ENCODE data around the gene CBLB. TPM values are rescaled to one million over a fixed set of nuclear protein-coding genes. Genes with fewer than 3 reads are reported as not detected.

CBLB gene
- total RNA-seq, 2 experiments from 2014 or later: 24.5 to 38.5 TPM

DNA sequence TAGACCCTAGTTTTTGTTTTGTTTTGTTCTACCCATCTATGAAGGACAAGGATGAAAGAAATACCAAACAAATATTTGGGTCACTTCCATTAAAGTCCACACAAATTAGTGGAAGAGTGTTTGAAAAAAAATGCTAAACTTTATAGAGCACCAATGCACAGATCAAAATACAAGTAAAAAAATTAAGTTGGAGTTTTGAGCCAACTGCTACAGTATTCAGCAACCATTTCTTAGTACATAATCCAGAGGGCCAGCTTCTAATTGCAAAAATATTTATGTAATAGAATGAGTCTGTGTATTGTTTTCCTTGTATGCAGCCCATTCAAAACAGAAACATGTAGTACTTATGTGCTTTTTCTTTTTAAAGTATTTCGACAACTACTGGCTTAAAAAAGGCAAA is 121.1 kb downstream of the CBLB start:
- ChIA-PET CTCF (ENCODE audit: unreplicated experiment) (no interaction called here), POLR2A (interaction anchor here (0.6 to 1.3 kb wide), 2 partner anchors 9 to 23 kb away, joined by 3 to 6 read pairs; no protein-coding TSS in a partner anchor)
- Histone ChIP-seq H3K36me3 (ENCODE audit: insufficient read depth, low read length) (peaks cover 36% of the 10 kb centered on the region), H3K4me3 (ENCODE audit: low read depth, low read length, poor library complexity, severe bottlenecking) (no peak overlapping the region), H3K9me3 (ENCODE audit: low read length) (peaks cover 8% of the 10 kb centered on the region; the same call in 1 of the 2 replicates), H4K20me1 (ENCODE audit: insufficient read depth, low read length) (no peaks in the 10 kb centered on the region), H3K4me1 (ENCODE audit: insufficient read depth, low read length, poor library complexity, severe bottlenecking) (peaks cover 14% of the 10 kb centered on the region), H2AFZ (ENCODE audit: low read length) (no peak overlapping the region), H3K27ac (ENCODE audit: low read depth, low read length, poor library complexity, severe bottlenecking) (no peak overlapping the region), H3K79me2 (ENCODE audit: insufficient read depth, low read depth, low read length) (no peaks in the 10 kb centered on the region), H3K9me2 (ENCODE audit: insufficient read depth, low read length) (no peaks in the 10 kb centered on the region), H3K4me2 (ENCODE audit: low read length) (no peak overlapping the region)
- no peak for DNase-seq (ENCODE audit: low spot score)
- intact Hi-C loops (cut with micrococcal nuclease; ENCODE audit: unreplicated experiment): no loop called here
- no peak for TF ChIP-seq EZH2phosphoT487 (IDR thresholded peaks at IDR 0.05; ENCODE audit: borderline replicate concordance, low read depth, low read length)
- TF ChIP-seq, protein P1, sequence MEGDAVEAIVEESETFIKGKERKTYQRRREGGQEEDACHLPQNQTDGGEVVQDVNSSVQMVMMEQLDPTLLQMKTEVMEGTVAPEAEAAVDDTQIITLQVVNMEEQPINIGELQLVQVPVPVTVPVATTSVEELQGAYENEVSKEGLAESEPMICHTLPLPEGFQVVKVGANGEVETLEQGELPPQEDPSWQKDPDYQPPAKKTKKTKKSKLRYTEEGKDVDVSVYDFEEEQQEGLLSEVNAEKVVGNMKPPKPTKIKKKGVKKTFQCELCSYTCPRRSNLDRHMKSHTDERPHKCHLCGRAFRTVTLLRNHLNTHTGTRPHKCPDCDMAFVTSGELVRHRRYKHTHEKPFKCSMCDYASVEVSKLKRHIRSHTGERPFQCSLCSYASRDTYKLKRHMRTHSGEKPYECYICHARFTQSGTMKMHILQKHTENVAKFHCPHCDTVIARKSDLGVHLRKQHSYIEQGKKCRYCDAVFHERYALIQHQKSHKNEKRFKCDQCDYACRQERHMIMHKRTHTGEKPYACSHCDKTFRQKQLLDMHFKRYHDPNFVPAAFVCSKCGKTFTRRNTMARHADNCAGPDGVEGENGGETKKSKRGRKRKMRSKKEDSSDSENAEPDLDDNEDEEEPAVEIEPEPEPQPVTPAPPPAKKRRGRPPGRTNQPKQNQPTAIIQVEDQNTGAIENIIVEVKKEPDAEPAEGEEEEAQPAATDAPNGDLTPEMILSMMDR (conservative IDR thresholded peaks at IDR 0.05; ENCODE audit: low read length): no peak
- BruUV-seq (replicated peaks): no TSS peak

DNA sequence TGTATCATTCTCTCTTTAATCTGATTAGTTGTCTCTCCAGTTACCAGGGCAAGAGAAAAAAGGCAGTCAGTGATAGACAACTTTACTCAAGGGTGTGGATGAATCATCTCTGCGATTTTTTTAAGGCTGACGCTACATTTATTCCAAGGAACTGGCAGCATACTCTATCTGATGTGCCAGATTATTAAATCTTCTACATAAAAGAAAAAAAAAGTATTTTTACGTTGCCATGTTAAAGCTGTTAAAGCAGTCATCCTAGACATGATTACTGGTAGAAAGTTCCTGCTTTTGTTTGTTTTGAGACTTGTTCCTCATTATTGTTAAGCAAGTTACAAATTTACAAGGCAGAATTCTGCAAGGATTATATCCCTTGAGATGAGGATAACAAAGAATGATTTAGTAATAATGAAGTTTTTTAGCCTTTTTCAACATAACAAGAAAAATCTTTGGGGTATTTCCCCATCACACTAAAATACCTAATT is 121.7 kb downstream of the CBLB start:
- no peak overlapping the region for H3K4me2 ChIP-seq (ENCODE audit: low read length)
- no peak overlapping the region for H2AFZ ChIP-seq (ENCODE audit: low read length)
- H3K4me3 ChIP-seq (ENCODE audit: low read depth, low read length, poor library complexity, severe bottlenecking): no peak overlapping the region
- TF ChIP-seq, protein P1 (conservative IDR thresholded peaks at IDR 0.05; ENCODE audit: low read length): no peak
- no peak for TF ChIP-seq EZH2phosphoT487 (IDR thresholded peaks at IDR 0.05; ENCODE audit: borderline replicate concordance, low read depth, low read length)
- H3K9me3 ChIP-seq (ENCODE audit: low read length): peaks cover 8% of the 10 kb centered on the region; the same call in 1 of the 2 replicates
- intact Hi-C loops (cut with micrococcal nuclease; ENCODE audit: unreplicated experiment): no loop called here
- no peaks in the 10 kb centered on the region for H3K9me2 ChIP-seq (ENCODE audit: insufficient read depth, low read length)
- H3K4me1 ChIP-seq (ENCODE audit: insufficient read depth, low read length, poor library complexity, severe bottlenecking): peaks cover 8% of the 10 kb centered on the region
- ChIA-PET POLR2A (interaction anchor here (0.6 to 1.3 kb wide), 4 partner anchors 10 to 91 kb away, joined by 3 to 6 read pairs (median 4); no protein-coding TSS in a partner anchor), CTCF (ENCODE audit: unreplicated experiment) (no interaction called here)
- H3K27ac ChIP-seq (ENCODE audit: low read depth, low read length, poor library complexity, severe bottlenecking): no peak overlapping the region
- H3K79me2 ChIP-seq (ENCODE audit: insufficient read depth, low read depth, low read length): no peaks in the 10 kb centered on the region
- BruUV-seq (replicated peaks): no TSS peak
- no peak for DNase-seq (ENCODE audit: low spot score)
- H4K20me1 ChIP-seq (ENCODE audit: insufficient read depth, low read length): no peaks in the 10 kb centered on the region
- peaks cover 36% of the 10 kb centered on the region for H3K36me3 ChIP-seq (ENCODE audit: insufficient read depth, low read length)

DNA sequence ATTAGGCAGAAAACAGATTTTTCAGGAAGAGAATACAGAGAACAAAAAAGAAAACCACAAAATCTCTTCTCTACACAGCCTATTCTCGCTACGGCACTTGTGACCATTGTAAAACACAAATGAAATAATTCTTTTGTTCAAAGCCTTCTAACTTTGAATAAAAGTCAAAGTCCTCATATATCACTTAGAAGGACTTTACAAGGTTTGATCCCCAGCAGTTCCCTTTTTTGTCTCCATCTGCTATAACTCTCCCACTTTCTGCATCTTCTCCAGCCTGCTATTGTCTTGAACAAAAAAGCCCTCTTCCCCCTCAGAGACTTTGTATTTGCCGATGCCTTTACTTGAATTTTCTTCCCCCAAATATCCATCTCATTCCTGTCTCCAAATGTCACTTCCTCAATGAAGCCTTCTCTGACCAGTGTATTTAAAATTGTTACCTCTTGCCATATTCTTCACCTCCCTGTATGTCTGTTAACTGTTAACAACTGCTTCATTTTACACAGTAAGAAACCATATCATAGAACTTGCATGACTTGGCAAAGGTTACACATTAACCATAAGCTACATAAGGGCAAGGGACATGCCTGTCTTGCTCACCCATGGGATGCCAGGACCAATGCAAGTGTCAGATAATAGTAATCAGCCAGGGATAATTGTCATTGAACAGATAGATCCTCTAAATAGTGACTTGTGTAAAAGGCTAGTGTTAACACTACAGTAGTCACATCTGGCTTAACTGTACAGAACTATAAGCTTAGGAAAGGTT is 122.4 kb downstream of the CBLB start:
- Histone ChIP-seq H3K27ac (ENCODE audit: low read depth, low read length, poor library complexity, severe bottlenecking) (no peak overlapping the region), H3K4me1 (ENCODE audit: insufficient read depth, low read length, poor library complexity, severe bottlenecking) (peaks cover 8% of the 10 kb centered on the region), H2AFZ (ENCODE audit: low read length) (no peak overlapping the region), H3K4me2 (ENCODE audit: low read length) (no peak overlapping the region), H4K20me1 (ENCODE audit: insufficient read depth, low read length) (no peaks in the 10 kb centered on the region), H3K9me3 (ENCODE audit: low read length) (peaks cover 8% of the 10 kb centered on the region; the same call in 1 of the 2 replicates), H3K36me3 (ENCODE audit: insufficient read depth, low read length) (peaks cover 36% of the 10 kb centered on the region), H3K79me2 (ENCODE audit: insufficient read depth, low read depth, low read length) (no peaks in the 10 kb centered on the region), H3K4me3 (ENCODE audit: low read depth, low read length, poor library complexity, severe bottlenecking) (no peak overlapping the region), H3K9me2 (ENCODE audit: insufficient read depth, low read length) (no peaks in the 10 kb centered on the region)
- ChIA-PET POLR2A (interaction anchor here (0.6 to 1.3 kb wide), 3 partner anchors 10 to 91 kb away, joined by 3 to 6 read pairs (median 3); no protein-coding TSS in a partner anchor), CTCF (ENCODE audit: unreplicated experiment) (no interaction called here)
- TF ChIP-seq, protein P1 (conservative IDR thresholded peaks at IDR 0.05; ENCODE audit: low read length): no peak
- TF ChIP-seq EZH2phosphoT487 (IDR thresholded peaks at IDR 0.05; ENCODE audit: borderline replicate concordance, low read depth, low read length): no peak
- BruUV-seq (replicated peaks): no TSS peak
- intact Hi-C loops (cut with micrococcal nuclease; ENCODE audit: unreplicated experiment): no loop called here
- DNase-seq (ENCODE audit: low spot score): no peak

Measured in OCI-LY7 (cell line).